Gastrocnemius medialis (tissue), 4 donors: ENCODE results near the gene E2F1.

Source experiments
- CTCF ChIP-seq, 5 experiments: fragments of 450-650 bp in 3 of 5; fragments of 200-600 bp in 2 of 5; sonication (generic) in 2 of 5; IDR thresholded peaks in 4 of 5; conservative IDR thresholded peaks in 1 of 5; 1 replicate in 4 of 5; 2 replicates in 1 of 5; pipeline ENCODE4 v1.5.1; 2016 to 2019; ENCODE audit warnings: antibody characterized with exemption in 5 of 5, mild to moderate bottlenecking in 3 of 5, moderate library complexity in 3 of 5
- POLR2A ChIP-seq, 2 donors: fragments of 450-650 bp; IDR thresholded peaks; one replicate each; pipeline ENCODE4 v1.6.1; 2017; ENCODE audit warnings: antibody characterized with exemption in 2 of 2, mild to moderate bottlenecking in 2 of 2, moderate library complexity in 2 of 2

GRCh38 chr20:33713865-33714367 lies 27.7 kb upstream of the E2F1 start:
- TF ChIP-seq CTCF (IDR thresholded peaks at IDR 0.05 in 4 of 5, conservative IDR thresholded peaks at IDR 0.05 in 1 of 5) (no peak), POLR2A (IDR thresholded peaks at IDR 0.05) (no peak)
